AG04450 (cell line): ENCODE measurements around the gene FOXR1. TPM values are rescaled to one million over a fixed set of nuclear protein-coding genes. Genes with fewer than 3 reads are reported as not detected.

Experiments used
- CTCF ChIA-PET: fragments of 300-600, 350-600 bp; formaldehyde crosslinking; extraction: SDS; loops from one replicate; lab custom pipeline; 2022; ENCODE audit warnings: antibody characterized with exemption, inconsistent platforms; lab: Charles Lee
- POLR2A ChIA-PET: fragments of 350-600 bp; formaldehyde crosslinking; extraction: SDS; loops from one replicate; lab custom pipeline; 2021; ENCODE audit warnings: antibody characterized with exemption, inconsistent platforms; lab: Yijun Ruan, JAX
- DNase-seq: peaks from one replicate; pipeline ENCODE4 v3.0.0-alpha.2; 2011; ENCODE audit warnings: low read depth, low spot score
- H3K27ac ChIP-seq: one replicate; pipeline ENCODE4 v1.5.1; 2012; ENCODE audit warnings: low read depth, low read length, control low read depth
- H3K27me3 ChIP-seq: one replicate; pipeline ENCODE4 v1.6.0; 2012; ENCODE audit warnings: low read length; ENCODE audit not compliant: control insufficient read depth, insufficient read depth
- H3K4me3 ChIP-seq: 2 replicates; pipeline ENCODE4 v1.5.1; 2011; ENCODE audit warnings: mild to moderate bottlenecking, low read depth, low read length, control low read depth
- H3K9me3 ChIP-seq: 2 replicates; pipeline ENCODE4 v1.5.1; 2012; ENCODE audit warnings: low read length; ENCODE audit not compliant: control insufficient read depth, insufficient read depth
- CTCF ChIP-seq: IDR thresholded peaks from 2 replicates; pipeline ENCODE4 v1.5.1; 2011; ENCODE audit warnings: low read depth, low read length, control low read depth, inconsistent platforms
- polyA minus RNA-seq: library from RNA; depleted of rRNA, polyadenylated mRNA; stranded (reverse); fragments of >200 nt; gene quantifications from 2 replicates; pipeline ENCODE4 v1.2.3, GENCODE V29; 2011; rRNA and poly(A)+ RNA removed
- polyA plus RNA-seq: library from polyadenylated mRNA; depleted of rRNA; stranded (reverse); fragments of >200 nt; gene quantifications from 2 replicates; pipeline ENCODE4 v1.2.3, GENCODE V29; 2011; rRNA removed

The FOXR1 gene
- polyA plus RNA-seq (not detected in 2 replicates), polyA minus RNA-seq (not detected in 2 replicates)

- peaks cover 13% of the 10 kb centered on the region for H3K27me3 ChIP-seq
- CTCF ChIA-PET: no interaction called here
- H3K9me3 ChIP-seq: peaks cover 7% of the 10 kb centered on the region; the same call in 1 of the 2 replicates
- DNase-seq: no peak
- POLR2A ChIA-PET: no interaction called here
- TF ChIP-seq CTCF: no peak
- H3K27ac ChIP-seq: no peak within 1 kb of the TSS
- no peak within 1 kb of the TSS for H3K4me3 ChIP-seq
These were observed at the start of gene FOXR1 for GRCh38 chr11:118971646-118972045. Gene FOXR1, plus strand, starts transcription at chr11:118971761. Its CDS starts 171 bp downstream, at chr11:118971932.

- POLR2A ChIA-PET: interaction anchor here (1.0 to 1.1 kb wide), 2 partner anchors 27 to 130 kb away, joined by 3 to 4 read pairs; no protein-coding TSS in a partner anchor
- H3K9me3 ChIP-seq: no peaks in the 10 kb centered on the region; the same call in 1 of the 2 replicates
- CTCF ChIA-PET: interaction anchor here (1.5 kb wide), 2 partner anchors 16 to 232 kb away, joined by 5 read pairs; no protein-coding TSS in a partner anchor
- H3K4me3 ChIP-seq: peak overlapping the region; percentile 99
- H3K27me3 ChIP-seq: no peaks in the 10 kb centered on the region
- TF ChIP-seq CTCF: no peak
- peak overlapping the region; percentile 57 for H3K27ac ChIP-seq
- no peak for DNase-seq
These were observed 49.4 kb upstream of the FOXR1 start for GRCh38 chr11:118921929-118922744.

GRCh38 chr11:118922745-118923627 is 48.6 kb upstream of the FOXR1 start:
- POLR2A ChIA-PET: interaction anchor here (1.0 to 1.1 kb wide), 2 partner anchors 28 to 131 kb away, joined by 3 to 4 read pairs; no protein-coding TSS in a partner anchor
- Histone ChIP-seq H3K9me3 (no peaks in the 10 kb centered on the region; the same call in 1 of the 2 replicates), H3K27me3 (no peaks in the 10 kb centered on the region), H3K4me3 (peak overlapping the region; percentile 99), H3K27ac (peak overlapping the region; percentile 57)
- CTCF ChIA-PET: interaction anchor here (1.5 to 1.8 kb wide), 4 partner anchors 13 to 233 kb away, joined by 3 to 10 read pairs (median 5); partner anchors contain the start of gene DDX6
- DNase-seq: no peak
- TF ChIP-seq CTCF: no peak

DNA sequence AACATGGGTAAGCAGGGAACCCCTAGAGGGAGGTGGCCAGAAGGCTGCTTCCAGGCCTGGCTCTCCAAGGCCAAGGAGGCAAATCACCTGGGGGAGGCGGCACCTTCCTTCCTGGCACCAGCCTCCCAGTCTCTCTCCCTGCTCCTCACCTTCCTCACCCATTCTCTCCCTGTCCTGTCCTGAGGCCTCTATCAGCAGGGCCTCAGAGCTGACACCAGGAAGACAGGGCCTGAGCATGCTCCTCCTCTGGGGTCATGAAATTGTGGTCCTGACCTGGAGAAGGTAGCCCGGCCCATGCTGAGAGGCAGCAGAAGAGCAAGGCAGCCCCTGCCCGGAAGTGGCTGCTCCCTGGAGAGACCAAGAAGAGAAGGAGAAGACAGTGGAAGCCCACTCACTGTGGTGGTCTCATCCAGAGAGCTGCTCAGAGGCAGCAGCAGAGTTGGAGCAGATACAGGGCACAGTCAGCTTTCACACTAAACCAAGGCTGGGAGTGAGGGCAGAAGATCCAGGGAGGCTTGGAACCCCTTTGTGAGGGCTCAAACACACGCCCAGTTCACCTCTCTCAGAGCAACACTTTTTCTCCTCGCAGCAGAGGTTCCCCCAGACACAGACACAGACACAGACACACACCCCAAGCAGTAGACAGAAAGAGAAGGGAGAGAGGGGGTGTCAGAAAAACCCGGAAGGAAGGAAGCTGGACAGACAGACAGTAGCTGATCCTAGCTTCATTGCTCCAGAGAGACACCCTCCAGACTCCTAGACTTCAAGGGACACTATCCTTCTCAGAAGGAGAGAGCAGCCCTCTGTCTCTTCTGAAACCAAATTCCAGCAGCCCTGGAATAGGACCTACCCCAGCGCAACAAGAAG is 47.6 kb upstream of the FOXR1 start:
- POLR2A ChIA-PET: interaction anchor here (0.6 to 1.4 kb wide), 2 partner anchors 46 to 133 kb away, joined by 4 to 11 read pairs; partner anchors contain the start of gene DDX6
- CTCF ChIA-PET: interaction anchor here (1.5 to 2.9 kb wide), 4 partner anchors 14 to 234 kb away, joined by 3 to 14 read pairs (median 7); partner anchors contain the start of gene DDX6
- peak overlapping the region; percentile 99 for H3K4me3 ChIP-seq
- H3K9me3 ChIP-seq: no peaks in the 10 kb centered on the region; the same call in 1 of the 2 replicates
- no peak for TF ChIP-seq CTCF
- no peaks in the 10 kb centered on the region for H3K27me3 ChIP-seq
- DNase-seq: no peak
- H3K27ac ChIP-seq: peak overlapping the region; percentile 21
